Loucy (cell line): Measurements from ENCODE around the gene CCL20.

Source experiments
- EZH2phosphoT487 ChIP-seq: fragments of 200-600 bp; IDR thresholded peaks from 2 replicates; pipeline ENCODE4 v1.6.1; 2018; ENCODE audit warnings: antibody characterized with exemption, mild to moderate bottlenecking, moderate library complexity, borderline replicate concordance
- TF ChIP-seq, protein P1 (sequence below): fragments of 200-600 bp; sonication (generic); conservative IDR thresholded peaks from 2 replicates; pipeline ENCODE4 v1.5.1; 2014; ENCODE audit warnings: mild to moderate bottlenecking, antibody characterized with exemption, low read length

DNA sequence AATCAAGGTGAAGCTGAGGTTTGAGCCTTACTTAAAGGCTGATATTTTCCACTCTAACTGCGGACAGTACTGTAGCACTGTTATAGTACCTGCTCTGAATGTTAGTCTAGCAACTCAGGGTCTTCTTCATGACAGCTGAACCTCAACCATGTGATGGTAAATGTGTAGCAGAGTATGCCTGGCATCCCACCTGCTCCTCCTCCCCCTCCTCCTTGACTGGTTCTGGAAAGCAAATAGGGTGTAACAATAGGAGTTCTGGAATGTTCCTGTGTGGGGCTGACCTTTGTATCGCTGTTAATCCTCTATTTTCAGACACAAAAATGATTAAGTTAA is 447 bp upstream of the CCL20 start:
- TF ChIP-seq, protein P1, sequence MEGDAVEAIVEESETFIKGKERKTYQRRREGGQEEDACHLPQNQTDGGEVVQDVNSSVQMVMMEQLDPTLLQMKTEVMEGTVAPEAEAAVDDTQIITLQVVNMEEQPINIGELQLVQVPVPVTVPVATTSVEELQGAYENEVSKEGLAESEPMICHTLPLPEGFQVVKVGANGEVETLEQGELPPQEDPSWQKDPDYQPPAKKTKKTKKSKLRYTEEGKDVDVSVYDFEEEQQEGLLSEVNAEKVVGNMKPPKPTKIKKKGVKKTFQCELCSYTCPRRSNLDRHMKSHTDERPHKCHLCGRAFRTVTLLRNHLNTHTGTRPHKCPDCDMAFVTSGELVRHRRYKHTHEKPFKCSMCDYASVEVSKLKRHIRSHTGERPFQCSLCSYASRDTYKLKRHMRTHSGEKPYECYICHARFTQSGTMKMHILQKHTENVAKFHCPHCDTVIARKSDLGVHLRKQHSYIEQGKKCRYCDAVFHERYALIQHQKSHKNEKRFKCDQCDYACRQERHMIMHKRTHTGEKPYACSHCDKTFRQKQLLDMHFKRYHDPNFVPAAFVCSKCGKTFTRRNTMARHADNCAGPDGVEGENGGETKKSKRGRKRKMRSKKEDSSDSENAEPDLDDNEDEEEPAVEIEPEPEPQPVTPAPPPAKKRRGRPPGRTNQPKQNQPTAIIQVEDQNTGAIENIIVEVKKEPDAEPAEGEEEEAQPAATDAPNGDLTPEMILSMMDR: no peak
- TF ChIP-seq EZH2phosphoT487: no peak
